Neural progenitor cell (in vitro differentiated cells): ENCODE data around the gene CEACAM6. TPM values are rescaled to one million over a fixed set of nuclear protein-coding genes. Genes with fewer than 3 reads are reported as not detected.
A peak's percentile ranks its signal among the peaks of the same experiment; 100 is the strongest.
"Not testable (repeated sequence)": the region's sequence is repeated elsewhere in the genome, so short reads cannot be mapped to it uniquely, and the experiment has no call there.

ENCODE experiments used
- DNase-seq: peaks from one replicate; pipeline ENCODE4 v3.0.0-alpha.2; 2016; ENCODE audit warnings: low spot score
- H2AFZ ChIP-seq: fragments of 200-600 bp; sonication (generic); replicated peaks from 2 replicates; pipeline ENCODE4 v1.6.1; 2016; ENCODE audit warnings: antibody characterized with exemption
- H3F3A ChIP-seq: fragments of 200-600 bp; sonication (generic); 2 replicates; pipeline ENCODE4 v1.6.1; 2016; ENCODE audit warnings: antibody characterized with exemption, low read depth
- H3K27ac ChIP-seq: fragments of 200-600 bp; sonication (generic); 2 replicates; pipeline ENCODE4 v1.5.1; 2016; ENCODE audit warnings: mild to moderate bottlenecking
- H3K27me3 ChIP-seq: fragments of 200-600 bp; sonication (generic); 2 replicates; pipeline ENCODE4 v1.6.1; 2016; ENCODE audit warnings: mild to moderate bottlenecking, moderate library complexity
- H3K36me3 ChIP-seq: fragments of 200-600 bp; sonication (generic); 2 replicates; pipeline ENCODE4 v1.5.1; 2016
- H3K4me1 ChIP-seq: fragments of 200-600 bp; sonication (generic); 2 replicates; pipeline ENCODE4 v1.6.1; 2016; ENCODE audit warnings: mixed run types
- H3K4me2 ChIP-seq: fragments of 200-600 bp; sonication (generic); 2 replicates; pipeline ENCODE4 v1.6.1; 2016
- H3K4me3 ChIP-seq: fragments of 200-600 bp; sonication (generic); 2 replicates; pipeline ENCODE4 v1.5.1; 2016
- H3K79me2 ChIP-seq: fragments of 200-600 bp; sonication (generic); 2 replicates; pipeline ENCODE4 v1.6.1; 2016; ENCODE audit warnings: low read depth
- H3K9ac ChIP-seq: fragments of 200-600 bp; sonication (generic); 2 replicates; pipeline ENCODE4 v1.6.1; 2016
- H3K9me3 ChIP-seq: fragments of 200-600 bp; sonication (generic); 2 replicates; pipeline ENCODE4 v1.5.1; 2016; ENCODE audit warnings: low read depth
- H4K20me1 ChIP-seq: fragments of 200-600 bp; sonication (generic); 2 replicates; pipeline ENCODE4 v1.6.1; 2016; ENCODE audit warnings: low read depth
- H3K27ac Mint-ChIP-seq: 3 replicates; pipeline ENCODE4 v1.8.0; 2021; ENCODE audit warnings: mixed read lengths
- H3K27me3 Mint-ChIP-seq: 2 replicates; pipeline ENCODE4 v1.8.0; 2022; ENCODE audit warnings: low read depth, mild to moderate bottlenecking, inconsistent platforms, moderate library complexity, mixed read lengths; ENCODE audit not compliant: insufficient read depth
- H3K36me3 Mint-ChIP-seq: 3 replicates; pipeline ENCODE4 v1.8.0; 2021; ENCODE audit warnings: mixed read lengths
- H3K4me1 Mint-ChIP-seq: 3 replicates; pipeline ENCODE4 v1.8.0; 2021; ENCODE audit warnings: mixed read lengths
- H3K4me3 Mint-ChIP-seq: 3 replicates; pipeline ENCODE4 v1.8.0; 2021; ENCODE audit warnings: mild to moderate bottlenecking, moderate library complexity, mixed read lengths
- H3K9me3 Mint-ChIP-seq: 3 replicates; pipeline ENCODE4 v1.8.0; 2020; ENCODE audit warnings: mixed read lengths
- EZH2 ChIP-seq: fragments of 200-600 bp; sonication (generic); IDR thresholded peaks from 2 replicates; pipeline ENCODE4 v1.6.1; 2017; ENCODE audit warnings: antibody characterized with exemption, mild to moderate bottlenecking, moderate library complexity
- EZH2phosphoT487 ChIP-seq: fragments of 200-600 bp; sonication (generic); IDR thresholded peaks from 2 replicates; pipeline ENCODE4 v1.6.1; 2017; ENCODE audit warnings: antibody characterized with exemption
- total RNA-seq: library from RNA; depleted of rRNA; stranded (reverse); fragments of >200 nt; gene quantifications from 2 replicates; pipeline ENCODE4 v1.2.3, GENCODE V29; 2015; ENCODE audit warnings: low replicate concordance
- TF ChIP-seq, protein P1 (sequence below): fragments of 200-600 bp; sonication (generic); IDR thresholded peaks from 2 replicates; pipeline ENCODE4 v1.5.1; 2017; ENCODE audit warnings: antibody characterized with exemption, mild to moderate bottlenecking

CEACAM6 gene
- total RNA-seq, 1 donor from 2014 or later, result not detected

DNA sequence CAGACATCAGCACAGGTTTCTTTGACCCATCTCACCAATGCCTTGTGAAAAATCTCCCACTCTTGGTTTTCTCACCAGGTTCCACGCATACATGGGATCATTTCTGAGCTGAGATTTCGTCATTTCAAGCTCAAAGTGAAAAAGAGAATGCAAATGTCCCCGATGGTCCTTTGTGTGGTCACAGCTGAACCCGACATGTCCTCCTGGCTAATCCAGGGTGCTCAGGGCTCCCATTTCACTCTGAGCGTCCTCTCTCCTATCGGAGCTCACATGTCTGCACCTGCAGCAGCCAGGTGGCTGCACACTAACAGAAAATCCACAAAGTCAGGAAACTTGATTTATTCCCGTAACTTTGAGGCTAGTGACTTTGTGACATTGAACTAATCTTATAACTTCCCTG lies 31.7 kb downstream of the CEACAM6 start:
- Histone ChIP-seq H3K36me3 (no peaks in the 10 kb centered on the region), H3K9me3 (no peaks in the 10 kb centered on the region), H3K4me2 (no peak overlapping the region), H3K27ac (no peak overlapping the region), H4K20me1 (no peaks in the 10 kb centered on the region), H3K4me1 (no peaks in the 10 kb centered on the region), H3F3A (no peaks in the 10 kb centered on the region), H3K27me3 (peaks cover 55% of the 10 kb centered on the region), H3K9ac (no peak overlapping the region), H3K79me2 (no peaks in the 10 kb centered on the region), H2AFZ (no peak overlapping the region), H3K4me3 (no peak overlapping the region)
- TF ChIP-seq EZH2 (no peak), EZH2phosphoT487 (no peak)
- TF ChIP-seq, protein P1, sequence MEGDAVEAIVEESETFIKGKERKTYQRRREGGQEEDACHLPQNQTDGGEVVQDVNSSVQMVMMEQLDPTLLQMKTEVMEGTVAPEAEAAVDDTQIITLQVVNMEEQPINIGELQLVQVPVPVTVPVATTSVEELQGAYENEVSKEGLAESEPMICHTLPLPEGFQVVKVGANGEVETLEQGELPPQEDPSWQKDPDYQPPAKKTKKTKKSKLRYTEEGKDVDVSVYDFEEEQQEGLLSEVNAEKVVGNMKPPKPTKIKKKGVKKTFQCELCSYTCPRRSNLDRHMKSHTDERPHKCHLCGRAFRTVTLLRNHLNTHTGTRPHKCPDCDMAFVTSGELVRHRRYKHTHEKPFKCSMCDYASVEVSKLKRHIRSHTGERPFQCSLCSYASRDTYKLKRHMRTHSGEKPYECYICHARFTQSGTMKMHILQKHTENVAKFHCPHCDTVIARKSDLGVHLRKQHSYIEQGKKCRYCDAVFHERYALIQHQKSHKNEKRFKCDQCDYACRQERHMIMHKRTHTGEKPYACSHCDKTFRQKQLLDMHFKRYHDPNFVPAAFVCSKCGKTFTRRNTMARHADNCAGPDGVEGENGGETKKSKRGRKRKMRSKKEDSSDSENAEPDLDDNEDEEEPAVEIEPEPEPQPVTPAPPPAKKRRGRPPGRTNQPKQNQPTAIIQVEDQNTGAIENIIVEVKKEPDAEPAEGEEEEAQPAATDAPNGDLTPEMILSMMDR, result no peak
- H3K27ac Mint-ChIP-seq, result no peak overlapping the region
- no peak overlapping the region for H3K4me3 Mint-ChIP-seq
- no peaks in the 10 kb centered on the region for H3K36me3 Mint-ChIP-seq
- H3K27me3 Mint-ChIP-seq, result peaks cover 10% of the 10 kb centered on the region
- no peak for DNase-seq
- H3K9me3 Mint-ChIP-seq, result no peaks in the 10 kb centered on the region
- H3K4me1 Mint-ChIP-seq, result no peaks in the 10 kb centered on the region

DNA sequence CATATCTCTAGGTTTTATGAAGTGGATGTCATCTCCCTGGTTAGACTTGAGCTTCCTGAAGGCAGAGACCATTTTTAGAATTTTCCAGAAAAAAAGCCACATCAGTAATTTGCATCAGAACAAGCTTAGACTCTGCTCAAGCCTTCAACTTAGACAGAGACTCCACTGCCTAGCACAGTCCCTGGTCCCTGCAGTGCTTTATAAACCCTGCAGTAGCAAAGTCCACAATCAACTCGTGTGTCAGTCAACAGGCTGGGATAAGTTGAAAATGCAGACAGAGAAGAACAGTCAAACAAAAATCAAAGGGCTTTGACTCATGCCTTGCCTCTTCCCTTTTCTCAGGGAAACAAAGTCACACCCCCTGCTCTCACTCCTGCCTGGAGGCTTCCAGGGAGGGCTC lies 33.2 kb downstream of the CEACAM6 start:
- H3F3A ChIP-seq, H4K20me1 ChIP-seq, H2AFZ ChIP-seq, H3K27me3 Mint-ChIP-seq, H3K4me3 ChIP-seq, DNase-seq, H3K36me3 ChIP-seq, H3K27ac ChIP-seq, H3K4me3 Mint-ChIP-seq, H3K79me2 ChIP-seq, H3K36me3 Mint-ChIP-seq, H3K4me1 Mint-ChIP-seq, H3K9ac ChIP-seq, H3K9me3 Mint-ChIP-seq, H3K4me2 ChIP-seq, H3K9me3 ChIP-seq, H3K27ac Mint-ChIP-seq, H3K4me1 ChIP-seq: not testable (repeated sequence)
- peaks cover 65% of the 10 kb centered on the region for H3K27me3 ChIP-seq

DNA sequence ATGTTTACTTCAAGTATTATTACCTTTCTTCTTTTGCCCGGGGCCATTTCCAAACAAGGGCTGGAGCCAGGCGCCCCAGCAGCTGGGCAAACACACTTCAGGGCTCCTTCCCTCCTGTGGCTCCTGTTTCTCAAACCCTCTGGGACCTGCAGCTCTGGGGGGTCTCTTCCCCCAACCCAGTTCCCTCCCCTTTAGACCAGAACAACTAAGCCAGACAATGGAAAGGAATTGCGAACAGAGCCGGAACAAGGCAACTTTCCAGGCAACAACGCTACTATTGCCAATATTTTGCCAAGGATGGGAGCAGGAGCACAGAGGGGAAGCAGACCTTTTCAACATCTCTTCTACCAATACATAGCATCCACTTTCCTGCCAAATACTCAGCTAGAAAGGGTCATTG lies 33.7 kb downstream of the CEACAM6 start:
- peaks cover 10% of the 10 kb centered on the region for H3K27me3 Mint-ChIP-seq
- not testable (repeated sequence) for H2AFZ ChIP-seq, H3F3A ChIP-seq, H3K9ac ChIP-seq, H3K79me2 ChIP-seq, H3K36me3 ChIP-seq, H3K9me3 Mint-ChIP-seq, DNase-seq, H3K27ac Mint-ChIP-seq, H3K4me1 Mint-ChIP-seq, H3K27ac ChIP-seq, H4K20me1 ChIP-seq, H3K4me3 Mint-ChIP-seq, H3K4me3 ChIP-seq, H3K36me3 Mint-ChIP-seq, H3K4me2 ChIP-seq, H3K4me1 ChIP-seq, H3K9me3 ChIP-seq
- peaks cover 65% of the 10 kb centered on the region for H3K27me3 ChIP-seq

DNA sequence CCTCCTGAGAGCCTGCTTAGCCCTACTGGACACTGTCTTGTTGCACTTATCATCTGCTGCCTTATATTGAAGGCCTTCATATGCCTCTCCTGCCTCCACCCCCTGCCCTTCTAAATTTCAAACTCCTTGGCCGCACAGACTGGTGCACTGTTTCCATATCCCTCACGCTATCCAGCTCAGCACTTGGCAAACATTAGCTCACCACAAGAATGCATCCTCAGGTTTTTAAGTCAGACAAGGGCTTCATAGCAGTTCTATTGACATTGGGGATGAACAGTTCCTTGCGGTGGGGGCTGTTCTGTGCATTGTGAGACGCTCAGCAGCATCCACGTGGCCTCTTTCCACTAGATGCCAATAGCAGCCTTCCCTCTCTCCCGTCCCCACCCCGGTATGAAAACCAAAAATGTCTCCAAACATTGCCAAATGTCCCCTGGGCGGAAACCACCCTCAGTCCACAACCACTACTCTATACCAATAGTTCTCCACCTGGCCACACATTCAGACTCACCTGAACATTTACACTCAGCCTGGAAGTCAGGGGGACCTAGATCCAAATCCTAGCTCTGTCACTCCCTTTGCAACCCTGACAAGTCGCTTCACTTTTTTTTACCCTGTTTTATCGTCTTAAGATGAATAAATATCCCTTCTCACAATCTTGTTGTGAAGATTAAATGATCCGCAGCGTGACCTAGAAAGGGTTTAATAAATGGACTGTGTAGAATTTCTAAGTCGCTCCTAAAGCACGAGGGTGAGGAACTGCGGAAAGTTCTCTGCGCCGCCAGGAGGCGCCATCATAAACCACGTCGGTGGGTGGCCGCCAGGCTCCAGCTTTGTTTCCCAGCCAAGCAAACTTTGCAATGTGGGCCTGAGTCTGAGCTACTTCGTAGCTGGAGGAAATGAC lies 37.4 kb downstream of the CEACAM6 start:
- H3K4me3 Mint-ChIP-seq, result no peak overlapping the region
- H3K36me3 ChIP-seq, result no peaks in the 10 kb centered on the region
- no peaks in the 10 kb centered on the region for H3K4me1 Mint-ChIP-seq
- H3K36me3 Mint-ChIP-seq, result no peaks in the 10 kb centered on the region
- TF ChIP-seq EZH2phosphoT487, result no peak
- TF ChIP-seq, protein P1, result peak; percentile 83
- H3K79me2 ChIP-seq, result no peaks in the 10 kb centered on the region
- H4K20me1 ChIP-seq, result no peaks in the 10 kb centered on the region
- H2AFZ ChIP-seq, result no peak overlapping the region
- H3K27ac Mint-ChIP-seq, result no peak overlapping the region
- no peaks in the 10 kb centered on the region for H3K4me1 ChIP-seq
- peaks cover 31% of the 10 kb centered on the region for H3K27me3 ChIP-seq
- no peaks in the 10 kb centered on the region for H3K9me3 Mint-ChIP-seq
- H3K27me3 Mint-ChIP-seq, result peaks cover 5% of the 10 kb centered on the region
- no peak overlapping the region for H3K4me2 ChIP-seq
- DNase-seq, result peak; percentile 79
- H3K9me3 ChIP-seq, result no peaks in the 10 kb centered on the region
- no peak overlapping the region for H3K27ac ChIP-seq
- no peak overlapping the region for H3K9ac ChIP-seq
- no peak overlapping the region for H3K4me3 ChIP-seq
- H3F3A ChIP-seq, result no peaks in the 10 kb centered on the region
